Caki2 (cell line): Measurements from ENCODE around the gene CANT1. TPM values are rescaled to one million over a fixed set of nuclear protein-coding genes. Genes with fewer than 3 reads are reported as not detected.
A peak's percentile ranks its signal among the peaks of the same experiment; 100 is the strongest.
"Not testable (repeated sequence)": the region's sequence is repeated elsewhere in the genome, so short reads cannot be mapped to it uniquely, and the experiment has no call there.

ENCODE experiments used
- DNase-seq: peaks from one replicate; pipeline ENCODE4 v3.0.0-alpha.2; 2015; ENCODE audit warnings: low read depth
- in situ Hi-C: cut with HindIII; loops from 2 replicates; pipeline ENCODE4 v1.10.0; 2016; ENCODE audit warnings: low sequenced_read_pairs, low pct_unique_long_range_greater_than_20kb, mixed read lengths
- total RNA-seq: library from RNA; depleted of rRNA; stranded (reverse); fragments of >200 nt; shearing (Covaris generic); gene quantifications from 2 replicates; pipeline ENCODE4 v1.2.3, GENCODE V29; 2014; ENCODE audit warnings: low replicate concordance

The CANT1 gene
- total RNA-seq, 1 experiment from 2014 or later: 77.3 TPM

GRCh38 chr17:78974635-78975591 lies 34.7 kb downstream of the CANT1 start:
- in situ Hi-C loops: no loop called here
- peak; percentile 41 for DNase-seq

GRCh38 chr17:78973792-78974520 lies 35.6 kb downstream of the CANT1 start:
- no peak for DNase-seq
- in situ Hi-C loops: no loop called here

- in situ Hi-C loops: no loop called here
- no peak for DNase-seq
Observed at GRCh38 chr17:78973196-78973595, 36.4 kb downstream of the CANT1 start.

DNA sequence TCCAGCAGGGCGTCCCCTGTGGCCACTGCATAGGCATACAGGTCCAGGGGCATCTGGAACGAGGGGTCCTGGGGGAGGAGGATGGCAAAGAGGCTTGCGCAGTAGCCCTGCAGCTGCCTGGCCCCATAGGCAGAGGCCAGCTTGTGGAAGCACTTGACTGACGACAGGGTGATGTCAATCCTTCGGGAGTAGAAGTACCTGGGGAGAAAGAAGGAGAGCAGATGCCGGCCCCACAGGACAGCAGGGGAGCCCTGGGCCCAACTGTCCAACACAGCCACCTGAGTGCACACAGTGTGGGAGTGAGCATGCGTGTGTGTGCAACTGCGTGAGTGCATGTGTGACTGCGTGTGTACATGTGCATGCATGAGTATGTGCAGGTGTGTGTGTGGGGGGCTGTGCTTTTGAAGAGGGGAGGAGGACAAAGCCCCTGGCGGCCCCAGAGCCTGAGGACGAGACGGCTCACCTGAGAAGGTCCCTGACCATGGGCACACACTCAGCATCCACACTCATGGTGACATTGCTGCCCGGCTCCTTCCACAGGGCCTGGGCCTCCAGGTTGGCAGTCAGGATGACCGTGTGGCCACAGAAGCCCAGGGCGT lies 37.0 kb downstream of the CANT1 start:
- in situ Hi-C loops: no loop called here
- DNase-seq: no peak

GRCh38 chr17:78971756-78972506 lies 37.6 kb downstream of the CANT1 start:
- in situ Hi-C loops: no loop called here
- DNase-seq: no peak

- DNase-seq: peak; percentile 61
- in situ Hi-C loops: no loop called here
Observed at GRCh38 chr17:78970834-78971755, 38.5 kb downstream of the CANT1 start.

- in situ Hi-C loops: no loop called here
Observed at GRCh38 chr17:78969865-78970264, 39.7 kb downstream of the CANT1 start.

GRCh38 chr17:78967782-78968362 lies 41.7 kb downstream of the CANT1 start:
- in situ Hi-C loops: no loop called here
- no peak for DNase-seq

More at GRCh38 chr17:78969865-78970264, 39.7 kb downstream of the CANT1 start:
- DNase-seq: no peak

GRCh38 chr17:78966910-78967600 lies 42.5 kb downstream of the CANT1 start:
- in situ Hi-C loops: no loop called here

GRCh38 chr17:78966123-78966813 lies 43.3 kb downstream of the CANT1 start:
- in situ Hi-C loops: no loop called here
- DNase-seq: no peak

More at GRCh38 chr17:78966910-78967600, 42.5 kb downstream of the CANT1 start:
- no peak for DNase-seq

DNA sequence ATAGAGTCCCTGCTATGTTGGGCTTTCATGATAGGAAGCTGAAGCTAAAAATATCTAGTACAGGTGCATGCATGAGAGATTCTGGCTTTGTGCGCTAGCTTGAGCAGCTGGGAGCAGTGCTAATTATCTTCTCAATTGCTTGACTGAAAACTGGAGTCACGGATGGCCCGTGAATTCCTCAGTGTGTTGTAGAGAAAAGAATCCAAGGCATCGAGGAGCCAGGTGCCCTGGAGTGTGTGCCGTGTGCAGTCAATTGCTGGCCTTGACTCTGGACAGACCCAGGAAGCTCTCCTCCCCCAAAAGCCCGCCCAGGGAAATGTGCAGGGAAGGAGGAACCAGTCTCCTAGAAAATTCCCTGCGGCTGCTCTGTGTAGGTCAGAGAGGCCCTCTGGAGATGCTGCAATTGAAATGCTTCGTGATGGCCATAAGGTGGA lies 44.1 kb downstream of the CANT1 start:
- no peak for DNase-seq
- in situ Hi-C loops: no loop called here

- no peak for DNase-seq
- in situ Hi-C loops: no loop called here
Observed at GRCh38 chr17:78963378-78963777, 46.2 kb downstream of the CANT1 start.

DNA sequence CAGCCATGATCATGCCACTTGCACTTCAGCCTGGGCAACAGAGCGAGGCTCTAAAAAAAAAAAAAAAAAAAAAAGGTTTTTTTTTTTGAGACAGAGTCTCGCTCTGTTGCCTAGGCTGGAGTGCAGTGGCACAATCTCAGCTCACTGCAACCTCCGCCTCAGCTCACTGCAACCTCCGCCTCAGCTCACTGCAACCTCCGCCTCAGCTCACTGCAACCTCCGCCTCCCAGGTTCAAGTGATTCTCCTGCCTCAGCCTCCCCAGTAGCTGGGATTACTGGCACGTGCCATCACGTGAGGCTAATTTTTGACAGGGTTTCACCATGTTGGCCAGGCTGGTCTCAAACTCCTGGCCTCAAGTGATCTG lies 46.6 kb downstream of the CANT1 start:
- DNase-seq, in situ Hi-C loops: not testable (repeated sequence)

GRCh38 chr17:78962345-78962983 lies 47.1 kb downstream of the CANT1 start:
- in situ Hi-C loops: no loop called here
- no peak for DNase-seq

GRCh38 chr17:78961571-78961970 lies 48.0 kb downstream of the CANT1 start:
- in situ Hi-C loops: no loop called here
- DNase-seq: no peak
